HUES48 (cell line): ENCODE data around the gene CHDH.

Source experiments
- H3K27ac ChIP-seq: one replicate; pipeline ENCODE4 v1.7.0; 2013; ENCODE audit warnings: low read depth, low read length, inconsistent platforms
- H3K27me3 ChIP-seq: 2 replicates; pipeline ENCODE4 v1.6.1; 2013; ENCODE audit warnings: mild to moderate bottlenecking, low read length; ENCODE audit not compliant: control insufficient read depth, insufficient read depth
- H3K36me3 ChIP-seq: 2 replicates; pipeline ENCODE4 v1.6.1; 2013; ENCODE audit warnings: low read length; ENCODE audit not compliant: control insufficient read depth, insufficient read depth
- H3K4me1 ChIP-seq: 2 replicates; pipeline ENCODE4 v1.6.1; 2013; ENCODE audit warnings: mild to moderate bottlenecking, low read length; ENCODE audit not compliant: control insufficient read depth, insufficient read depth
- H3K4me3 ChIP-seq: 2 replicates; pipeline ENCODE4 v1.5.1; 2013; ENCODE audit warnings: mild to moderate bottlenecking, low read depth, low read length
- H3K9ac ChIP-seq: 2 replicates; pipeline ENCODE4 v1.6.1; 2013; ENCODE audit warnings: mild to moderate bottlenecking, low read depth, low read length, moderate library complexity
- H3K9me3 ChIP-seq: 2 replicates; pipeline ENCODE4 v1.6.1; 2013; ENCODE audit warnings: low read length; ENCODE audit not compliant: control insufficient read depth, insufficient read depth

Gene CHDH

DNA sequence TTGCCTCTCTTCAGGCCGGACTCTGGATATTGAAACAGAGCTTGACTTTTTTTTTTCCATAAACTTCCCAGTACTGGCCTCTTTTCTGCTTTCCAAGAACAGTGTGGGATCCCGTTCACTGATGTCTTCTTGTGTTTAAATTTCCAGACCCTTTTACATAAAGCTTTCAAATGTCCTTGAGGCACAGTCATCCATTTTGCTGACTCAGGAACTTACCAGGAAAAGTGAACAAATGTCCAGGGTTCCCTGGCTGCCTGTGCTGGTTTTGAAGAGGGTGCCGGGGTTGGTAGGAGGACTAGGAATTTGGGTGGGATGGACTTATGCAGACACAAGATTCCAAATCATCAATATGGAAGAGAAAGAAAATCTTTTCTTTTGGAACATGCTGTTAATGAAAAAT lies 68.1 kb downstream of the CHDH start:
- Histone ChIP-seq H3K27ac (no peak overlapping the region), H3K4me1 (0 out of 2 replicates have a peak, but pooled peaks cover 2% of the 10 kb centered on the region), H3K27me3 (no peaks in the 10 kb centered on the region), H3K36me3 (no peaks in the 10 kb centered on the region), H3K9me3 (no peaks in the 10 kb centered on the region), H3K4me3 (no peak overlapping the region), H3K9ac (no peak overlapping the region)

DNA sequence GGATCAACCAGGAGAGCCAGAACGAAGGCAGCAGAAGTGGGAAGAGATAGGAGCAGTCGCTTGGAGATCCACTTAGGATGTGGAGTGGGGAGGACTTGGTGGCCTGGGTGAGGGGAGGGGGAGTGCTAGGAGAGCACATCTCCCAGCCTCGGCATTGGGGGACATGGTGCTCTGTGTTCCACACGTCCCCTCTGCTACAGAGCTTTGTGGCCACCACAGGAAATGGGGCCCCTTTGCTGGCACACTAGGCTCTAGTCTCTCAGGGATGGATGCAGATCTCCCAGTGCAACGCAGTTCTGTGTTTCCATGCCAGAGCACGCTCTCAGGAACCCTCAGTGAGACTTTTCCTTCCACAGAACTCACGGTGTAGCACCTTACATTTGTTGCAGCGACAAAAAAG lies 68.8 kb downstream of the CHDH start:
- H3K9ac ChIP-seq, result no peak overlapping the region
- H3K4me1 ChIP-seq, result 0 out of 2 replicates have a peak, but pooled peaks cover 2% of the 10 kb centered on the region
- H3K9me3 ChIP-seq, result no peaks in the 10 kb centered on the region
- no peak overlapping the region for H3K27ac ChIP-seq
- no peak overlapping the region for H3K4me3 ChIP-seq
- H3K27me3 ChIP-seq, result no peaks in the 10 kb centered on the region
- no peaks in the 10 kb centered on the region for H3K36me3 ChIP-seq

DNA sequence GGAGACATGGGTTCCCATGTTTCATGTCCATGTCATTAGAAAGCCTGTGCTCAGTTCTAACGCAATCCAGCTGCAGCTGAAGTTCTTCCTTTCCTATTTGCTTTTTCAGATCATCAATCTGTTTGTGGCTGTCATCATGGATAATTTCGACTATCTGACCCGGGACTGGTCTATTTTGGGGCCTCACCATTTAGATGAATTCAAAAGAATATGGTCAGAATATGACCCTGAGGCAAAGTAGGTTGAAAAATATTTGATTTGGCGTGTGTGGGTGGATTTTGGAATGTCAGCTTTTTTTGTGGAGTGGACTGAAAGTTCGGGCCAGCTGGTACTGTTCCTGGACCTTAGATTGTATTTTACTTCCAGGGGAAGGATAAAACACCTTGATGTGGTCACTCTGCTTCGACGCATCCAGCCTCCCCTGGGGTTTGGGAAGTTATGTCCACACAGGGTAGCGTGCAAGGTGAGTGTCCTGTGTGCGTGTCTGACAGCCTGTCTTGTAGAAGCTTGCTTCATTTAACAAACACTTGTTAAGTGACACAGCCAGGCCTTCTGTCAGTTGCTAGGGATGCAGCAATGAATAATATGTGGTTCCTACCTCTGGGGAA lies 69.6 kb downstream of the CHDH start:
- Histone ChIP-seq H3K27me3 (no peaks in the 10 kb centered on the region), H3K9ac (no peak overlapping the region), H3K4me3 (no peak overlapping the region), H3K9me3 (no peaks in the 10 kb centered on the region), H3K4me1 (0 out of 2 replicates have a peak, but pooled peaks cover 2% of the 10 kb centered on the region), H3K27ac (no peak overlapping the region), H3K36me3 (no peaks in the 10 kb centered on the region)

DNA sequence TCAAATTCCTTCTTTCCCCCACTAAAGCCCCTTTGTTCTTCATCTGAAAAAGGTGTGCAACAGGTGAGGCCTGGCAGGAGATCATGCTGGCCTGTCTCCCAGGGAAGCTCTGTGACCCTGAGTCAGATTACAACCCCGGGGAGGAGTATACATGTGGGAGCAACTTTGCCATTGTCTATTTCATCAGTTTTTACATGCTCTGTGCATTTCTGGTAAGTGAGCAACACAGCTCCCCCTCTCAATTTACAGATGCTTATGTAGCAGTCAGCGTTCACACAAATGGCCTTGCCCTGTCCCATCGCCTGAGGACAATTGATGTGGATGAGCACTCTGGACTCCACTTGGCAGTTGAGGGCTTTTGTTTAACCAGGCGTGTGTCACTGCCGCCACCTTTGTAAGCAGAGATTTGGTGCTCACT lies 70.4 kb downstream of the CHDH start:
- H3K9ac ChIP-seq, result no peak overlapping the region
- no peaks in the 10 kb centered on the region for H3K36me3 ChIP-seq
- no peak overlapping the region for H3K27ac ChIP-seq
- H3K4me1 ChIP-seq, result 0 out of 2 replicates have a peak, but pooled peaks cover 2% of the 10 kb centered on the region
- H3K9me3 ChIP-seq, result no peaks in the 10 kb centered on the region
- H3K4me3 ChIP-seq, result no peak overlapping the region
- no peaks in the 10 kb centered on the region for H3K27me3 ChIP-seq

DNA sequence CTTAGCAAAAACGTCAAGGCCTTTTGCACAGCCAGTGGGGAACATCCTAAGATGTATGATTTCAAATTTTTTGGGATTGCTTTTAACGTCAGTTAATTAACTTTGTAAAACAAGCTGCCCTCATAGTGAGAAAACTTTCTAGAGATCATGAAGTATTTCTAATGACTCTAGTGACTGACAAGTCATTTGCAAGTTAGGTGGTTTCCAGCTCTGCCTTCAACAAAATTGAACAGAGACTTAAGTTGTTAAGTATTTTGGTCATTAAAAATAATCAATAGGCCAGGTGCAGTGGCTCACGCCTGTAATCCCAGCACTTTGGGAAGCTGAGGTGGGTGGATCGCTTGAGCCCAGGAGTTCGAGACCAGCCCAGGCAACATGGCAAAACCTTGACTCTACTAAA lies 71.2 kb downstream of the CHDH start:
- no peak overlapping the region for H3K4me3 ChIP-seq
- H3K4me1 ChIP-seq, result 0 out of 2 replicates have a peak, but pooled peaks cover 2% of the 10 kb centered on the region
- no peaks in the 10 kb centered on the region for H3K36me3 ChIP-seq
- no peaks in the 10 kb centered on the region for H3K9me3 ChIP-seq
- H3K9ac ChIP-seq, result no peak overlapping the region
- H3K27me3 ChIP-seq, result no peaks in the 10 kb centered on the region
- H3K27ac ChIP-seq, result no peak overlapping the region

DNA sequence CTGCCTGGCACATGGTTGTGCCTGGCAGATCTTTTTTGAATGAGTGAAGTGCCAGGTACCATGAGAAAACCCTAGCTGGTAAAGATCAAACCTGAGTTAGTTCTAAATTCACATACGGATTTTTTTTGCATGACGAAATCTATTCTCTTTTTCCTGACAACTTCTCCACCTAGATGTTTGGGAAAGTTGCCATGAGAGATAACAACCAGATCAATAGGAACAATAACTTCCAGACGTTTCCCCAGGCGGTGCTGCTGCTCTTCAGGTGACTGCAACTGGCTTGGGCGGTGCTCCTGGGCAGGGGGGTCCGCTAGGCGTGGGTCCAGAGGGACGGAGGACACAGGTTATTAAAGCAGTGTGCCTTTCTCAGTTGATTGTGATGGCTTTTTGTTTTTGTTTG lies 71.8 kb downstream of the CHDH start:
- no peak overlapping the region for H3K4me3 ChIP-seq
- H3K9ac ChIP-seq, result no peak overlapping the region
- H3K4me1 ChIP-seq, result 0 out of 2 replicates have a peak, but pooled peaks cover 2% of the 10 kb centered on the region
- H3K9me3 ChIP-seq, result no peaks in the 10 kb centered on the region
- no peak overlapping the region for H3K27ac ChIP-seq
- H3K27me3 ChIP-seq, result no peaks in the 10 kb centered on the region
- no peaks in the 10 kb centered on the region for H3K36me3 ChIP-seq

DNA sequence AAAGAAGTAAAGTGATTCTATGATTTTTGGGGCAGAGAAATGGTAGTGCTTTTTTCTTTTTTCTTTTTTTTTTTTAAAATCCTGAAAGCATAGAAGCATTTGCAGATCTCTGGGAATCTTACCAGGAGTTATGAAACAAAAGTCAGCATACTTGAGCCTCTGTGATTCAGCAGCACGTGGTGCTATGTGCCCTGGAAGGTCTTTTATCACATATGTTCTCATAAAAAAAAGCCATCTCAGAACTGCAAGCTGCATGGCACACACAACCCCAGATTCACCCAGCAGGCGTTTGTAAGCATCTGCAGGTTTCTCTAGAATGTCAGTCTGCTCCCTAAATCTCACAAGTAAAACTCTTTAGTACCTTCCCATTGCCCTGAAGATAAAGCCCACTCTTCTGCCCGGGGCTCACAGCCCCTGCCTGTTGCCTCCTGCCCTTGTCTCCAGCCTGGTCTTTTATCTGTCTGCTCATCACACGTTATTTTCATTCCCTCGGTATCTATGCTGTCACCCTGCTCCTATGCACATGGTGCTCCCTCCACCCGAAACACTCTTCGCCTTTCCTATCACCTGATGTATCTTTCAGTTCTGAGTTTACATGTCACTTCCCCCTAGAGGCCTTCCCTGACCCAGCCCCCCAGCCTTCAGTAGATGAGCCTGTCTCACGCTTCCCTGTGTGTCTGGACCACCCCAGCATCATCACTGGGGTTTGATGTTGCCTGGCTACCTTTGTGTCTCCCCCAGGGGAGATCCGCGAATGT lies 72.4 kb downstream of the CHDH start:
- Histone ChIP-seq H3K27me3 (no peaks in the 10 kb centered on the region), H3K36me3 (no peaks in the 10 kb centered on the region), H3K9ac (no peak overlapping the region), H3K4me3 (no peak overlapping the region), H3K9me3 (no peaks in the 10 kb centered on the region), H3K4me1 (peaks cover 8% of the 10 kb centered on the region; the same call in 1 of the 2 replicates), H3K27ac (no peak overlapping the region)

DNA sequence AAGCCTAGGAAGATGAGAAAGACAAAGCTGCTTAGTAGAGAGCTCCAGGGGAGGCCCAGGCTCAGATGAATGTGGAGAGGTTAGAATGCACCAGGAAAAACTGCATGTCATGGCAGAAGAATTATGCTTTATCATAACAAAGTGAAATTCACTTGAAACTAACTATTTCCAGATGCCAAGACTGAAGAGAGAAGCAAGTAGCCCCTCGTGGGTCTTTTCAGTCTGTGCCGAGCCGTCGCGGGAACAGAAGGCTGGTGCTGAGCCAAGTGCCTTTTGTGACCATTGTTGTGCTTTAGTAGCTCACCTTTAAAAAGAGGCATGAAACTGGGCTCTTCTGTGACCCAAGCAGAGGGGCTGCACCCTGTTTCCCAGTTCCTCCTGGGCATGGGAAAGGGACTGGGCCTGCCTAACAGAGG lies 73.2 kb downstream of the CHDH start:
- Histone ChIP-seq H3K4me3 (no peak overlapping the region), H3K4me1 (peaks cover 9% of the 10 kb centered on the region; the same call in 1 of the 2 replicates), H3K27ac (no peak overlapping the region)

DNA sequence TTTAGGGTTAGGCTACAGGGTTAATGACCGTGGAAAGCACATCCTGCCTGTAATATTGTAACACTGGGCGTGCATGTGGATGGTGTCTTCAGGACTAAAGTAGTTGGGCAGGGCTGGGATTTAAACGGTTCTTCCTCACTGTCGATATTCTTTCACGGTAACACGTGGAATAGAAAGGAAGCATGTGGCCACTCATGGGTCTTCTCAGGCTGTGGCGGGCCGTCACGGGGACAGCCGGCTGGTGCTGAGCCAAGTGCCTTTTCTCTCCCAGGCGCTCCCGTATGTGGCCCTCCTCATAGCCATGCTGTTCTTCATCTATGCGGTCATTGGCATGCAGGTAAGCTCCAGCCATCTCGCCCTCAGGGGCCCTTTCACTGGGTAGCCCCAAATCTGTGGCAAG lies 73.7 kb downstream of the CHDH start:
- Histone ChIP-seq H3K9ac (no peak overlapping the region), H3K27me3 (no peaks in the 10 kb centered on the region)

More for the DNA sequence above, 73.2 kb downstream of the CHDH start:
- no peaks in the 10 kb centered on the region for H3K27me3 ChIP-seq
- no peak overlapping the region for H3K9ac ChIP-seq
- H3K9me3 ChIP-seq, result no peaks in the 10 kb centered on the region
- no peaks in the 10 kb centered on the region for H3K36me3 ChIP-seq

DNA sequence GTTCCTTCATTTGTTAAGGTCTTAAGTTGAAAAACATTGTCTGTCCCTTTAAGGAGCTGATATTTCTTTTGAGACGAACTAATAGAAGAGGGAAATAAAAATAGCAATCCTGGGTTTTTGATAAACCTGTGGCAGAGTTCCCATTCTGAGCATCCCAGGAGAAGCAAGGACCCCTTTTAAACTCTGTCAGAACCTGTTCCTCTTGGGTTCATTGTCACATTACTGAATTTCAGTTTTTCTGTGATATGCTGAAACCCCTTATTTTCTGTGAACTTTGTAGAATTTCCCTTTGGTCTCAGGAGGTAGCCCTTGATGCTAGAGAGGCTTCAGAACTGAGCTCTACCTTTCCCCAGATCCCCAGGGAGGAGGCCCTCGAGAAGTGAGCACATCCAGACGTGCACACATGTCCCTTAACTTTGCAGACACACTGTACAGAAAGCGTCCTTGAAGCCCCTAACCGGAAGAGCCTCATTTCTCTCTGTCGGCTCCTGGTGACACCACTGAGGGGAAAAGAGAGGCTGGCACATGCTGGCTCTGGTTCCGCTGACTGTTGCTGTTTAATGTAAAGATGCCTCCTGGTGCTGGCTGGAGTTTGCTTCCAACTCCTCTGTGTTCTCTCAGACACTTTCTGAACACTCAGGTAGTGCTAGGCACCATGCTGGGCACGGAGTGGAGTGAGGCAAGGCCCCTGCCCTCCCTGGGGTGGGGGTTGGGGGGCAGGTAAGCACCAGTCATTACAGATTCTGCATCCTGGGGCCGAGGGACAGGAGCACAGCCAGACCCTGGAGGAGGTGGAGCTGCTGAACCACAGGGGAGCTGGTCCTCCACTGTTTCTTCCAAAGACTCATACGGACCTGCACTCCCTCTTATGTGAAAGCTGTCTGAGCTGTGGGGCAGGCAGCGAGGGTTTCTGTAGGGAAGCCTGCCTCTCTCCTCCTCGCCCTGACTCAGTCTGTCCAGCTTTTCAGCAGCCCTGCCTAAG lies 77.5 kb downstream of the CHDH start:
- no peak overlapping the region for H3K27ac ChIP-seq
- no peaks in the 10 kb centered on the region for H3K27me3 ChIP-seq
- H3K9ac ChIP-seq, result no peak overlapping the region
- H3K36me3 ChIP-seq, result no peaks in the 10 kb centered on the region
- H3K9me3 ChIP-seq, result no peaks in the 10 kb centered on the region
- H3K4me1 ChIP-seq, result peaks cover 9% of the 10 kb centered on the region; the same call in 1 of the 2 replicates
- H3K4me3 ChIP-seq, result no peak overlapping the region

More for the DNA sequence above, 73.7 kb downstream of the CHDH start:
- Histone ChIP-seq H3K27ac (no peak overlapping the region), H3K4me1 (peaks cover 9% of the 10 kb centered on the region; the same call in 1 of the 2 replicates), H3K36me3 (no peaks in the 10 kb centered on the region), H3K9me3 (no peaks in the 10 kb centered on the region), H3K4me3 (no peak overlapping the region)
